Natural killer cell (primary cell): Measurements from ENCODE around the gene LRP8. TPM values are rescaled to one million over a fixed set of nuclear protein-coding genes. Genes with fewer than 3 reads are reported as not detected.

ENCODE experiments used
- ATAC-seq, 3 donors: fragments of 150-1000 bp in 2 of 3; fragments of 200-7000 bp in 1 of 3; cut with Tn5 transposase; 1 replicate in 1 of 3; 2 replicates in 2 of 3; pipeline ENCODE4 v1.10.0; 2021; ENCODE audit warnings: mild to moderate bottlenecking in 2 of 3, moderate library complexity in 2 of 3
- DNase-seq, 2 donors: peaks; one replicate each; pipeline versions ENCODE4 v3.0.0 to v3.0.0-alpha.2; 2013 to 2021; ENCODE audit warnings: mixed read lengths in 1 of 2
- H3K27ac ChIP-seq: one replicate; pipeline ENCODE4 v1.5.1; 2013; ENCODE audit warnings: mild to moderate bottlenecking, low read length
- H3K27me3 ChIP-seq: one replicate; pipeline ENCODE4 v1.6.1; 2013; ENCODE audit warnings: low read length; ENCODE audit not compliant: control insufficient read depth, insufficient read depth
- H3K36me3 ChIP-seq: one replicate; pipeline ENCODE4 v1.6.1; 2013; ENCODE audit warnings: low read length; ENCODE audit not compliant: control insufficient read depth, insufficient read depth
- H3K4me1 ChIP-seq: one replicate; pipeline ENCODE4 v1.6.1; 2013; ENCODE audit warnings: low read length; ENCODE audit not compliant: control insufficient read depth, insufficient read depth
- H3K4me3 ChIP-seq: one replicate; pipeline ENCODE4 v1.5.1; 2013; ENCODE audit warnings: low read length
- H3K9me3 ChIP-seq: one replicate; pipeline ENCODE4 v1.6.1; 2013; ENCODE audit warnings: low read length; ENCODE audit not compliant: control insufficient read depth, insufficient read depth
- H3K27ac Mint-ChIP-seq, 2 donors: one replicate each; pipeline ENCODE4 v1.8.0; 2022; ENCODE audit warnings: mild to moderate bottlenecking in 2 of 2, mixed read lengths in 2 of 2, moderate library complexity in 1 of 2
- H3K27me3 Mint-ChIP-seq, 2 donors: one replicate each; pipeline ENCODE4 v1.8.0; 2022; ENCODE audit warnings: low read depth in 2 of 2, mixed read lengths in 2 of 2
- H3K36me3 Mint-ChIP-seq: one replicate; pipeline ENCODE4 v1.8.0; 2022; ENCODE audit warnings: mixed read lengths
- H3K4me1 Mint-ChIP-seq, 2 donors: one replicate each; pipeline ENCODE4 v1.8.0; 2022; ENCODE audit warnings: mixed read lengths in 2 of 2
- H3K4me3 Mint-ChIP-seq: one replicate; pipeline ENCODE4 v1.8.0; 2022; ENCODE audit warnings: mild to moderate bottlenecking, moderate library complexity, mixed read lengths
- H3K9me3 Mint-ChIP-seq, 2 donors: one replicate each; pipeline ENCODE4 v1.8.0; 2022; ENCODE audit warnings: mixed read lengths in 2 of 2
- WGBS: methylation state at CpG from one replicate; pipeline ENCODE4 v1.1.7; 2013; ENCODE audit warnings: missing lambda C conversion rate; ENCODE audit not compliant: insufficient coverage; 5-methylcytosine and 5-hydroxymethylcytosine counted together
- intact Hi-C: fragments of 100-400 bp; cut with micrococcal nuclease; formaldehyde crosslinking; loops from one replicate; pipeline ENCODE4 v1.14.2; 2022
- total RNA-seq, 4 donors: library from RNA; stranded (reverse); fragments of 120-200 nt in 1 of 4; gene quantifications; one replicate each; pipeline versions ENCODE4 v1.2.3 to v1.2.4, GENCODE V29; 2013 to 2022
- TF ChIP-seq, protein P1 (sequence below): fragments of 200-600 bp; IDR thresholded peaks from one replicate; pipeline ENCODE4 v1.8.0; 2022; ENCODE audit warnings: antibody characterized with exemption

The LRP8 gene
- total RNA-seq, 3 donors from 2014 or later (not counting 1 experiment from before 2014, with no cell fraction given), result 23.2 to 27.3 (median 24.9) TPM

DNA sequence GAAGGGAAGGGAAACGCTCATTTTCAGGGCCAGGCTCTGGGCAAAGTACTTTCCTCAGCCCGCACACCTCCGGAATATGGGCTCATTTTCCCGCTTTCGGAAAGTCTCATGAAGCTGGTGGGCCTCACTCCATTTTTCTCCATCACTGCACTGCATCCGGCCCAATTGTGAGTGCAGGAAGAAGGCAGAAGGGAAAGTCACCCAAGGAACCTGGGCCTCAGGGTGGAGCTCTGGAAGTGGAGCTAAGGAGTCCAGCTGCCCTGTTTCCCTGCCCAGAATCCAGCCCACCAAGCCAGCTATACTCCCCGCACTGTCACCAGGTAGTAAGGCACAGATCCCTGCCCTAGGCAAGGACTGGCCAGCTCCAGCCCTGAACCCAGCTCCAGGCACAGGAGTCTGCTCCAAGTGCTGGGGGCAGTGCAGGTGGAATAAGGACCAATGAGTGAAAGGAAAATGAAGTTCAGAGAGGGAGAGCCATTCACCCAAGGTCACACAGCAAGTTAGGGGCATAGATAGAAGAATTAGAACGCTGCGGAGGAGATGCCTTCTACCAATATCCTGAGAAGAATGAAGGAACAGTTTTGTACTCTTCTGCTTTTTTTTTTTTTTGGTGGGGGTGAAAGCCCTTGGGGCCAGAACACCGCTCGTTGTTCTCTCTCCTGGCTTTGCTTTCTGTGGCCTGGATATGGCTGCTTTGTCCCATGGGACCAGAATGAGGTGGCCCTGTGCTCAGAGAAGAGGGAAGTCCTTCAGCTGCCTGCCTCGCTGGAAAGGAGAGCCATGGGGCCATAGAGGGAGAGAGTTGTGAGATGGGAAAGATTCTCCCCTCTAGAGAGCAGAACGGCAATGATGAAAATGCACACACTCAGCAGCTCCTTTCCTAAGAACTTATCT, 10.0 kb downstream of the LRP8 start:
- Histone ChIP-seq H3K4me1 (no peaks in the 10 kb centered on the region), H3K36me3 (peaks cover 4% of the 10 kb centered on the region), H3K27me3 (no peaks in the 10 kb centered on the region), H3K4me3 (no peak overlapping the region), H3K27ac (no peak overlapping the region), H3K9me3 (no peaks in the 10 kb centered on the region)
- no peaks in the 10 kb centered on the region for H3K36me3 Mint-ChIP-seq
- H3K4me3 Mint-ChIP-seq, result no peak overlapping the region
- H3K9me3 Mint-ChIP-seq, result no peaks in the 10 kb centered on the region
- TF ChIP-seq, protein P1, sequence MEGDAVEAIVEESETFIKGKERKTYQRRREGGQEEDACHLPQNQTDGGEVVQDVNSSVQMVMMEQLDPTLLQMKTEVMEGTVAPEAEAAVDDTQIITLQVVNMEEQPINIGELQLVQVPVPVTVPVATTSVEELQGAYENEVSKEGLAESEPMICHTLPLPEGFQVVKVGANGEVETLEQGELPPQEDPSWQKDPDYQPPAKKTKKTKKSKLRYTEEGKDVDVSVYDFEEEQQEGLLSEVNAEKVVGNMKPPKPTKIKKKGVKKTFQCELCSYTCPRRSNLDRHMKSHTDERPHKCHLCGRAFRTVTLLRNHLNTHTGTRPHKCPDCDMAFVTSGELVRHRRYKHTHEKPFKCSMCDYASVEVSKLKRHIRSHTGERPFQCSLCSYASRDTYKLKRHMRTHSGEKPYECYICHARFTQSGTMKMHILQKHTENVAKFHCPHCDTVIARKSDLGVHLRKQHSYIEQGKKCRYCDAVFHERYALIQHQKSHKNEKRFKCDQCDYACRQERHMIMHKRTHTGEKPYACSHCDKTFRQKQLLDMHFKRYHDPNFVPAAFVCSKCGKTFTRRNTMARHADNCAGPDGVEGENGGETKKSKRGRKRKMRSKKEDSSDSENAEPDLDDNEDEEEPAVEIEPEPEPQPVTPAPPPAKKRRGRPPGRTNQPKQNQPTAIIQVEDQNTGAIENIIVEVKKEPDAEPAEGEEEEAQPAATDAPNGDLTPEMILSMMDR, result no peak
- H3K27ac Mint-ChIP-seq, result no peak overlapping the region
- ATAC-seq (no peak), DNase-seq (no peak)
- intact Hi-C loops, result no loop called here
- 82% methylated on average over 13 of the region's 13 CpGs for WGBS
- peaks cover 14 to 23% of the 10 kb centered on the region in 2 donors for H3K4me1 Mint-ChIP-seq
- no peaks in the 10 kb centered on the region for H3K27me3 Mint-ChIP-seq

DNA sequence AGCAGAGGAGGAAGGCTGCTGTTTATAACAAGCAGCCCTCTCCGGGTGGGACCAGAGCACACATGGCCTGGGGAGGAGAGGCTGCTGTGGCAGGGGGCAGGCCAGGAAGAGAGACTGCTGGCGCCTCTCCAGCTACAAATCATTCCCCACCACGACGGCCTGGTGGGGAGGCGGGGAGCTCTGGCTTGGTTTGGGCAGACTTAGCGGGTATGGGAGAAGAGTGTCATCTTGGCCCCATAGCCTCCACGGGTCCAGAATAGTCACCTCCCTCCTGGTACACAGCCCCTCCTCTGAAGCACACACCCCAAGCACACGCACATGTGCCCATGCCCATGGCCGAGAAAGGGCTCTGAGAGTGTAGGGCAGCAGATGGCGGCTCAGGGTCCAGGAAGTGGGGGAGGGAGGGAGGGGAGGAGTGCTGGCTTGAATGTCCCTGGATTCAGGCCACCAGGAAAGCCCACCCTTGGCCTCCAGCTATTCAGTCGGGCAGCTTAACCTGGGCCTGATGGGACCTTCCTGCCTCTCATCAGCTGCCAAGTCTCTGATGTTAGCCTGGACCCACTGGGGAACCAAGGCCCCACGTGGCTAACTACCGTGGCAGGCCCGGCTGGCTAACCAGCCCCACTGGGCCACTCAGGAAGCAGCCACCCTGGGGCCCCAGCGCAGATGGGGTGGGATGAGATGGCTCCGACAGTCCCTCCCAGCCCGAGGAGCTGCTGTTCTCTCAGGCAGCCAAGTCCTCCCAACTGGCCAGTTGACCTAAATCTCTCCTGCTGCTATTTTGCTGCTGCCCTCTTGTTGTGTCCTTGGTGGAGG, 10.9 kb downstream of the LRP8 start:
- no peaks in the 10 kb centered on the region for H3K27me3 Mint-ChIP-seq
- Histone ChIP-seq H3K27me3 (no peaks in the 10 kb centered on the region), H3K4me3 (no peak overlapping the region), H3K4me1 (no peaks in the 10 kb centered on the region), H3K36me3 (peaks cover 4% of the 10 kb centered on the region), H3K27ac (no peak overlapping the region), H3K9me3 (no peaks in the 10 kb centered on the region)
- intact Hi-C loops, result no loop called here
- WGBS, result 54% methylated on average over 12 of the region's 17 CpGs
- H3K4me3 Mint-ChIP-seq, result no peak overlapping the region
- no peak overlapping the region for H3K27ac Mint-ChIP-seq
- H3K4me1 Mint-ChIP-seq, result peaks cover 5 to 16% of the 10 kb centered on the region in 2 donors
- no peaks in the 10 kb centered on the region for H3K9me3 Mint-ChIP-seq
- ATAC-seq, result no peak
- DNase-seq, result no peak
- TF ChIP-seq, protein P1, result no peak
- no peaks in the 10 kb centered on the region for H3K36me3 Mint-ChIP-seq

DNA sequence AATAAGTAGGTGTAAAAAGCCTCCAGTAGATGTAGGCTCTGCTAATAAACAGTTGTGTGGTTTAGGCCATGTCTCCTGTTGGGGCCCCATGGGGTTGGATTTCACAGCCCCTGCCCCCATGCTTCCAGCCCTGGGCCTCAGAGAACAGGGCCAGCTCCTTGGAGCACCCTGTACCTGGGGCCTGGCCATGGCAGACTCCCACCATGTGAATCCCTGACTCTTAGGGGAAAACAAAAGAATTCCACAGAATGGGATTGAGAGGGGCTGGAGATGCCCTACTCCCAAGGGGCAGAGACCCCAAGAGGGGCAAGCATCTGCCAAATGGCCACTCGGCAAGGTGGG, 11.5 kb downstream of the LRP8 start:
- Histone ChIP-seq H3K4me1 (no peaks in the 10 kb centered on the region), H3K4me3 (no peak overlapping the region), H3K27ac (no peak overlapping the region), H3K9me3 (no peaks in the 10 kb centered on the region), H3K36me3 (peaks cover 4% of the 10 kb centered on the region), H3K27me3 (no peaks in the 10 kb centered on the region)
- WGBS, result 18% methylated on average over 1 of the region's 1 CpG
- intact Hi-C loops, result no loop called here
- H3K9me3 Mint-ChIP-seq, result no peaks in the 10 kb centered on the region
- peaks cover 11 to 15% of the 10 kb centered on the region in 2 donors for H3K4me1 Mint-ChIP-seq
- no peak for ATAC-seq
- no peak overlapping the region for H3K4me3 Mint-ChIP-seq
- TF ChIP-seq, protein P1, result no peak
- H3K27me3 Mint-ChIP-seq, result no peaks in the 10 kb centered on the region
- no peak for DNase-seq
- H3K27ac Mint-ChIP-seq, result no peak overlapping the region
- no peaks in the 10 kb centered on the region for H3K36me3 Mint-ChIP-seq
